WTC11 (cell line): Measurements from ENCODE around the gene GTPBP6. TPM values are rescaled to one million over a fixed set of nuclear protein-coding genes. Genes with fewer than 3 reads are reported as not detected.

Experiments used
- ATAC-seq: fragments of 200-7000 bp; cut with Tn5 transposase; 2 replicates; pipeline ENCODE4 v1.10.0; 2021; ENCODE audit warnings: mild to moderate bottlenecking, moderate library complexity
- CTCF ChIA-PET: fragments of 300-600 bp; sonication (Branson Sonifier 250); formaldehyde crosslinking; loops from one replicate; lab custom pipeline; 2021; ENCODE audit warnings: antibody characterized with exemption; lab: Charles Lee
- POLR2A ChIA-PET: fragments of 350-600 bp; sonication (Branson Sonifier 250); formaldehyde crosslinking; loops from one replicate; lab custom pipeline; 2021; ENCODE audit warnings: antibody characterized with exemption; lab: Charles Lee
- DNase-seq: peaks from one replicate; pipeline ENCODE4 v3.0.0; 2021; ENCODE audit warnings: low spot score
- H3K27ac Mint-ChIP-seq: 2 replicates; pipeline ENCODE4 v1.8.0; 2021; ENCODE audit warnings: mixed read lengths
- H3K27me3 Mint-ChIP-seq: 2 replicates; pipeline ENCODE4 v1.8.0; 2021; ENCODE audit warnings: low read depth, mild to moderate bottlenecking, moderate library complexity, mixed read lengths
- H3K36me3 Mint-ChIP-seq: 2 replicates; pipeline ENCODE4 v1.8.0; 2021; ENCODE audit warnings: mixed read lengths
- H3K4me1 Mint-ChIP-seq: 2 replicates; pipeline ENCODE4 v1.8.0; 2022; ENCODE audit warnings: mixed read lengths
- H3K4me3 Mint-ChIP-seq: 2 replicates; pipeline ENCODE4 v1.8.0; 2021; ENCODE audit warnings: mild to moderate bottlenecking, moderate library complexity, mixed read lengths
- H3K9me3 Mint-ChIP-seq: 2 replicates; pipeline ENCODE4 v1.8.0; 2021; ENCODE audit warnings: mixed read lengths
- ARID4B ChIP-seq: sonication (generic); formaldehyde crosslinking; IDR thresholded peaks from 2 replicates; pipeline ENCODE4 v1.8.0; 2023; ENCODE audit warnings: missing genetic modification reagents, mild to moderate bottlenecking, borderline replicate concordance
- ATF1 ChIP-seq: sonication (generic); formaldehyde crosslinking; IDR thresholded peaks from 2 replicates; pipeline ENCODE4 v1.8.1; 2023; ENCODE audit warnings: mild to moderate bottlenecking, moderate library complexity, missing genetic modification reagents
- ETV6 ChIP-seq: sonication (generic); formaldehyde crosslinking; IDR thresholded peaks from 2 replicates; pipeline ENCODE4 v1.8.1; 2022; ENCODE audit warnings: mild to moderate bottlenecking, missing genetic modification reagents
- GABPB1 ChIP-seq: sonication (generic); formaldehyde crosslinking; IDR thresholded peaks from 2 replicates; pipeline ENCODE4 v1.8.1; 2023; ENCODE audit warnings: mild to moderate bottlenecking, missing genetic modification reagents
- KAT7 ChIP-seq: sonication (generic); formaldehyde crosslinking; IDR thresholded peaks from 2 replicates; pipeline ENCODE4 v1.8.1; 2023; ENCODE audit warnings: missing genetic modification reagents, mild to moderate bottlenecking, borderline replicate concordance
- NFYB ChIP-seq: sonication (generic); formaldehyde crosslinking; conservative IDR thresholded peaks from 2 replicates; pipeline ENCODE4 v1.8.0; 2022; ENCODE audit warnings: low read depth, missing genetic modification reagents
- PRRX2 ChIP-seq: fragments of 250-450 bp; sonication (Bioruptor Pico); IDR thresholded peaks from 2 replicates; pipeline ENCODE4 v1.8.0; 2021; ENCODE audit warnings: mild to moderate bottlenecking
- RELA ChIP-seq: sonication (generic); formaldehyde crosslinking; IDR thresholded peaks from 2 replicates; pipeline ENCODE4 v1.8.1; 2022; ENCODE audit warnings: missing genetic modification reagents, mild to moderate bottlenecking, borderline replicate concordance
- RORB ChIP-seq: fragments of 250-450 bp; sonication (Bioruptor Pico); IDR thresholded peaks from 2 replicates; pipeline ENCODE4 v1.9.0; 2021; ENCODE audit warnings: mild to moderate bottlenecking
- SMAD3 ChIP-seq: sonication (generic); formaldehyde crosslinking; IDR thresholded peaks from 2 replicates; pipeline ENCODE4 v1.8.0; 2022; ENCODE audit warnings: missing genetic modification reagents, mild to moderate bottlenecking, borderline replicate concordance
- SP1 ChIP-seq: sonication (generic); formaldehyde crosslinking; conservative IDR thresholded peaks from 2 replicates; pipeline ENCODE4 v1.8.1; 2022; ENCODE audit warnings: missing genetic modification reagents
- STAT6 ChIP-seq: sonication (generic); formaldehyde crosslinking; conservative IDR thresholded peaks from 2 replicates; pipeline ENCODE4 v1.8.1; 2023; ENCODE audit warnings: mild to moderate bottlenecking, low read depth, missing genetic modification reagents, moderate library complexity
- TEAD1 ChIP-seq: sonication (generic); formaldehyde crosslinking; IDR thresholded peaks from 2 replicates; pipeline ENCODE4 v1.8.0; 2022; ENCODE audit warnings: mild to moderate bottlenecking, missing genetic modification reagents
- ZNF232 ChIP-seq: sonication (generic); formaldehyde crosslinking; IDR thresholded peaks from 2 replicates; pipeline ENCODE4 v1.8.0; 2022; ENCODE audit warnings: mild to moderate bottlenecking, missing genetic modification reagents
- ZNF281 ChIP-seq: sonication (generic); formaldehyde crosslinking; IDR thresholded peaks from 2 replicates; pipeline ENCODE4 v1.8.0; 2023; ENCODE audit warnings: mild to moderate bottlenecking, missing genetic modification reagents
- ZNF423 ChIP-seq: fragments of 250-450 bp; sonication (Bioruptor Pico); IDR thresholded peaks from 2 replicates; pipeline ENCODE4 v2.1.2; 2022; ENCODE audit warnings: mild to moderate bottlenecking, moderate library complexity
- total RNA-seq: library from RNA; stranded (reverse); gene quantifications from 3 replicates; pipeline ENCODE4 v1.2.3, GENCODE V29; 2021
- TF ChIP-seq, protein P1 (sequence below): sonication (generic); formaldehyde crosslinking; IDR thresholded peaks from 2 replicates; pipeline ENCODE4 v1.8.0; 2022; ENCODE audit warnings: mild to moderate bottlenecking, missing genetic modification reagents

The GTPBP6 gene
- total RNA-seq, 1 experiment from 2014 or later, result 63.9 TPM

DNA sequence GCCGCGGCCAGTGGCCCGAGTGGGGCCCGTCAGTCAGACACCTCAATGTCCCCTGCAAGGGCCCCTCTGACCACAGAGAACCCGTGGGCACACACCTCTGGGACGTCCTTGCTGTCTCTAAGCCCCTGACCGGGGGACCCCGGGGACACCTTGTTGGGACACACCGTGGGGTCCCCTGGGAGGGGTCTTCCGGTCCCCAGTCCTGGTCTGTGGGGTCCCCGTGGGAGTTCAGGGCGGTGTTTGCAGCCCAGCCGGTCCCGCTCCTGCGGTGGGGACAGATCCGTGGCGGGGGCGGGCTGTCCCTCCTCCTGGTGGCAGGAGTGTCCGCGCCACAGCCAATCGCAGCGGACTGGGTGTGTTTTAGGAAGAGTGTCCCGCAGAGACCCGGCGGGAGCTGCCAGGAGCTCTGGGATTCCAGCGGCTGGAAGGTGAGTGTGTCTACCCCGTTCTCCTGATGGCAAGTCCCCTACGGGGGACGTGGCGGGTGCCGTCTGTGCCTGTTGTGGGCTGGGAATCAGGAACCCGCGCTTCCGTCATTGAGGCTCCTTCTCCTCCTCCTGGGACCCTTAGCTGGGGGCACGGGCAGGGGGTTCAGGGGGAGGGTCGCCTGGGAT lies 42.5 kb downstream of the GTPBP6 start:
- Mint-ChIP-seq H3K4me3 (peak overlapping the region; percentile 74), H3K36me3 (peaks cover 11% of the 10 kb centered on the region), H3K27me3 (no peaks in the 10 kb centered on the region), H3K27ac (no peak overlapping the region), H3K9me3 (no peaks in the 10 kb centered on the region), H3K4me1 (peaks cover 22% of the 10 kb centered on the region)
- ChIA-PET CTCF (no interaction called here), POLR2A (no interaction called here)
- TF ChIP-seq GABPB1 (CRISPR knock-in tag) (0 out of 2 replicates have a peak, but pooled peaks have one; percentile 11), NFYB (CRISPR knock-in tag) (peak; percentile 73), SMAD3 (CRISPR knock-in tag) (peak; percentile 47; the same call in 1 of the 2 replicates), KAT7 (0 out of 2 replicates have a peak, but pooled peaks have one; percentile 64), ARID4B (no peak; the same call in 1 of the 2 replicates), SP1 (CRISPR knock-in tag) (peak; percentile 33; the same call in 1 of the 2 replicates), RORB (CRISPR knock-in tag) (no peak), ZNF232 (0 out of 2 replicates have a peak, but pooled peaks have one; percentile 35), ATF1 (CRISPR knock-in tag) (no peak), ZNF281 (CRISPR knock-in tag) (no peak), PRRX2 (no peak), STAT6 (CRISPR knock-in tag) (no peak), ETV6 (CRISPR knock-in tag) (no peak), ZNF423 (CRISPR knock-in tag) (peak; percentile 67), TEAD1 (CRISPR knock-in tag) (0 out of 2 replicates have a peak, but pooled peaks have one; percentile 16), RELA (no peak)
- TF ChIP-seq, protein P1, sequence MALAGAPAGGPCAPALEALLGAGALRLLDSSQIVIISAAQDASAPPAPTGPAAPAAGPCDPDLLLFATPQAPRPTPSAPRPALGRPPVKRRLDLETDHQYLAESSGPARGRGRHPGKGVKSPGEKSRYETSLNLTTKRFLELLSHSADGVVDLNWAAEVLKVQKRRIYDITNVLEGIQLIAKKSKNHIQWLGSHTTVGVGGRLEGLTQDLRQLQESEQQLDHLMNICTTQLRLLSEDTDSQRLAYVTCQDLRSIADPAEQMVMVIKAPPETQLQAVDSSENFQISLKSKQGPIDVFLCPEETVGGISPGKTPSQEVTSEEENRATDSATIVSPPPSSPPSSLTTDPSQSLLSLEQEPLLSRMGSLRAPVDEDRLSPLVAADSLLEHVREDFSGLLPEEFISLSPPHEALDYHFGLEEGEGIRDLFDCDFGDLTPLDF (CRISPR knock-in tag), result no peak
- DNase-seq (peak; percentile 78), ATAC-seq (peak; percentile 74)
